Measurements from ENCODE around the gene ZFP36. TPM values are rescaled to one million over a fixed set of nuclear protein-coding genes. Genes with fewer than 3 reads are reported as not detected.

The ZFP36 gene
- total and polyA plus RNA-seq, 2 of the 8 experiments (the other 6 are each of a cell fraction or from before 2014, with no cell fraction given), result 4.0 to 10.9 TPM

DNA sequence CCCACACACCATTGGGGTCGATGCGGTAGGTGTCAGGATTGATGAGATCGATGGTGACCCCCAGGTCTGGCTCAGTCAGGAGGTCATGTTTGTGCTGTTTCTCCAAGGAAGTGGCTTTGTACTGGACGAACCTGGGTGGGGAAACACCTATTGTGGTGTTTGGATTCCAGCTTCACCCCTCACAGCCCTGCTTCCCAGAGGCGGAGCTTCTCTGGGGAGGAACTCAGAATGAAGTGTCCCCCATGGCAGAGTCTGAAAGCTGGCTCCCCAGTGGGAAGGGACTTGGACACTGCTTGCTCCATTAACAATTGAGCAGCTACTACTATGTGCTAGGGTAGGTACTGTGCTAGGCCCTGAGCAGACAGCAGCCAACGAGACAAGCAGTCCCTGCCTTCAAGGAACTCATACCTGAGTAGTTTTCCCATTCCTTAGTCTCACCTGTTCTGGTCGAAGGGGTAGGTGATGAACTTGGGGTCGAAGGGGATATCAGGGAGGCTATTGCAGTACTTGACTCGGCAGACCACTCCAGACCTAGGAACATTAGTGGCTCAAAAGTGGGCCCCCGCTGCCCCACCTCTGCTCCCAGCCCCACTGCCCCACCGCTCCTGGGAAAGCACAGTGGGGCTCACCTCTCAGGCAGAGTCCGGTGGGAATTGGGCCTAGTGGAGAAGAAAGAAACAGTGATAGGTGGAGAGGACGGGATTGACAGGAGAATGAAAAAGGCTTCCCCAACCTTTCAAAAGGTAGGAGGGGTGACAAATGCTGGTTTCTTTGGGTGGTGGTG, 16.8 kb upstream of the ZFP36 start:
- H4K20me1 ChIP-seq (replicated peaks in 1 of 2; ENCODE audit: control insufficient read depth in 1 of 2, insufficient read depth in 2 of 2, low read length in 2 of 2), result peaks cover 0 to 7% of the 10 kb centered on the region in 2 experiments
- H3K4me1 ChIP-seq (replicated peaks in 1 of 4; ENCODE audit: control insufficient read depth in 3 of 4, insufficient read depth in 4 of 4, low read length in 3 of 4), result peaks cover 2 to 15% (median 7%) of the 10 kb centered on the region in 4 experiments
- no peak overlapping the region for H3K18ac ChIP-seq (ENCODE audit: extremely low read depth, low read length)
- H3K27me3 ChIP-seq (replicated peaks in 1 of 4; ENCODE audit: control insufficient read depth in 3 of 4, extremely low read depth in 1 of 4, insufficient read depth in 3 of 4, low read length in 3 of 4), result no peaks in the 10 kb centered on the region
- no peak overlapping the region for H4K8ac ChIP-seq (ENCODE audit: extremely low read depth, insufficient read depth, low read length)
- peak overlapping the region; percentile 69 to 76 for H3K4me2 ChIP-seq (ENCODE audit: insufficient read depth in 1 of 2, low read depth in 2 of 2, low read length in 2 of 2)
- no peak overlapping the region for H3K4ac ChIP-seq (replicated peaks; ENCODE audit: insufficient read length, low read depth, low read length)
- H4K5ac ChIP-seq (ENCODE audit: insufficient read length, low read depth, low read length), result no peak overlapping the region
- H2BK15ac ChIP-seq (ENCODE audit: low read length), result no peak overlapping the region
- H3K56ac ChIP-seq (replicated peaks; ENCODE audit: insufficient read length, low read depth, low read length), result no peak overlapping the region
- no peak for FAIRE-seq
- H3K23me2 ChIP-seq (ENCODE audit: low read depth, low read length), result peaks cover 2% of the 10 kb centered on the region; the same call in 1 of the 2 replicates
- H3K79me2 ChIP-seq (ENCODE audit: control insufficient read depth in 1 of 2, insufficient read depth in 2 of 2, low read length in 2 of 2), result peaks cover 0 to 14% of the 10 kb centered on the region in 2 experiments; a peak in 2 of 4 replicates
- H3K14ac ChIP-seq (ENCODE audit: insufficient read length), result no peak overlapping the region
- no peak overlapping the region for H2BK20ac ChIP-seq (ENCODE audit: low read length)
- H3K36me3 ChIP-seq (ENCODE audit: control insufficient read depth in 2 of 4, insufficient read depth in 4 of 4, low read length in 3 of 4), result peaks cover 5 to 39% (median 19%) of the 10 kb centered on the region in 4 experiments; a peak in 6 of 8 replicates
- H4K91ac ChIP-seq (replicated peaks; ENCODE audit: insufficient read length, low read length), result no peak overlapping the region
- DNase-seq (ENCODE audit: low read depth in 1 of 2, low spot score in 2 of 2), result no peak
- no peak overlapping the region for H2BK5ac ChIP-seq (ENCODE audit: low read depth, low read length)
- H3K9ac ChIP-seq (replicated peaks in 1 of 4; ENCODE audit: extremely low read depth in 1 of 4, low read depth in 3 of 4, low read length in 3 of 4), result peak overlapping the region in 3 of 4 experiments; percentile 83 to 99 (median 98); a peak in 6 of 7 replicates
- peaks cover 5% of the 10 kb centered on the region for H3K79me1 ChIP-seq (ENCODE audit: low read depth, low read length)
- CTCF ChIA-PET (ENCODE audit: partially characterized antibody), result interaction anchor here (0.6 to 3.7 kb wide), 4 partner anchors 8 to 37 kb away, joined by 3 to 13 read pairs (median 4); partner anchors contain the start of gene PLEKHG2
- no peaks in the 10 kb centered on the region for H3K9me3 ChIP-seq (ENCODE audit: insufficient read depth in 2 of 2, low read depth in 1 of 2, low read length in 1 of 2)
- H2AK5ac ChIP-seq (ENCODE audit: low read depth, low read length), result no peak overlapping the region
- H3K4me3 ChIP-seq (ENCODE audit: extremely low read depth in 1 of 4, insufficient read depth in 2 of 4, low read depth in 3 of 4, low read length in 4 of 4), result peak overlapping the region; percentile 85 to 97 (median 94)
- 0 out of 2 replicates have a peak, but pooled peaks have one; percentile 39 for TF ChIP-seq POLR2AphosphoS5 (IDR thresholded peaks at IDR 0.05; ENCODE audit: low read depth, low read length)
- TF ChIP-seq TAF1 (IDR thresholded peaks at IDR 0.05; ENCODE audit: low read depth, low read length), result no peak
- H2BK120ac ChIP-seq (replicated peaks; ENCODE audit: low read depth, low read length), result no peak overlapping the region
- 79% methylated on average over 11 of the region's 13 CpGs; no CpG with 5 or more reads in 1 of the 2 experiments for WGBS, 2 experiments (ENCODE audit: extremely low coverage in 1 of 2, insufficient coverage in 1 of 2, insufficient read length in 1 of 2, insufficient replicate concordance in 2 of 2, low coverage in 1 of 2, low lambda C conversion rate in 2 of 2, missing lambda C conversion rate in 1 of 2)
- H3K27ac ChIP-seq (ENCODE audit: low read depth, low read length), result peak overlapping the region; percentile 99
- no peak overlapping the region for H2BK12ac ChIP-seq (ENCODE audit: low read depth, low read length)
- POLR2A ChIA-PET (ENCODE audit: partially characterized antibody), result interaction anchor here (1.0 to 12.2 kb wide), 18 partner anchors 8 to 113 kb away, joined by 3 to 234 read pairs (median 11); partner anchors contain the start of genes PLEKHG2, RPS16 and ZFP36
- no peak overlapping the region for H2AFZ ChIP-seq (ENCODE audit: low read length)
- H3K23ac ChIP-seq (ENCODE audit: insufficient read length), result no peak overlapping the region

Data from H1 (cell line).